GM18508 (cell line): ENCODE measurements around the gene ABLIM1.

Experiments
- ATAC-seq: cut with Tn5 transposase; IDR thresholded peaks from one replicate; pipeline ENCODE4 v1.9.1; 2021; ENCODE audit warnings: moderate number of reproducible peaks; ENCODE audit not compliant: insufficient read depth, unreplicated experiment

ABLIM1 gene

DNA sequence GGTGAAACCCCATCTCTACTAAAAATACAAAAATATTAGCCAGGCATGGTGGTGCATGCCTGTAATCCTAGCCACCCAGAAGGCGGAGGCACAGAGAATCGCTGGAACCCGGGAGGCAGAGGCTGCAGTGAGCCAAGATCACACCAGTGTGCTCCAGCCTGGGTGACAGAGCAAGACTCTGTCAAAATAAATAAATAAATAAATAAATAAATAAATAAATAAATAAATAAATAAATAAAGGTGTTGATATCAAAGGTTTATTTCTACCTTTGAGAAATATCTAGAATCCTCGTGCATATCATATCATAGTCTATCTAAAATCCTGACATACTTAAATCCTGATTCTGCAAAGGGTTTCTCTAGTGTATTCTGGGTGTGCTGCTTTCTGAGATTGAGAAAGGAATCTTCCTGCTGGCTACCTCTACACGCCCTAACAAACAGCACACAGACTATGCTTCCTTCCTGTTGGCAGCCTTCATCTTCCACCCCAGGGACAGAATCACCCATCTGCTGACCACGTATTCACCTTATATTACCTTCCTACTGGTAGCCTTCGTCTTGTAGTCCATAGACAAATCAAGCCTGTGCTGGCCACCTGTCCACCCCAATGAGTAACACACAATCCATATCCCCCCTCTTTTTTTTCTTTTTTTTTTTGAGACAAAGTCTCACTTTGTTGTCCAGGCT lies 8.7 kb downstream of the ABLIM1 start:
- ATAC-seq = no peak

DNA sequence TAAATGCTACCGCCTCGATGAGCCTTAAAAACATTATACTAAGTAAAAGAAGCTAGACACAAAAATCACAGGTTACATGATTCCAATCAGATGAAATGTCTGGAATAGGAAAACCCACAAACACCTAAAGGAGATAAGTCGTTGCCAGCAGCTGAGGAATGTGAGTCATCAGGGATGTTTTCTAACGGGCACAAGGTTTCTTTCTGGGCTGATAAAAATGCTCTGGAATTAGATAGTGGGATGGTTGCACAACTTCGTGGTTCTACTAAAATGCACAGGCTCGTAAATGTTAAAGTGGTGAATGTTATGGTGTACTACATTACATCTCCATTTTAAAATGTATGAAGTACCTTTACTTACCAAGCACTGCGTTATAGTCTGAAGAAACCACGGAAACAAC lies 9.7 kb downstream of the ABLIM1 start:
- no peak for ATAC-seq

DNA sequence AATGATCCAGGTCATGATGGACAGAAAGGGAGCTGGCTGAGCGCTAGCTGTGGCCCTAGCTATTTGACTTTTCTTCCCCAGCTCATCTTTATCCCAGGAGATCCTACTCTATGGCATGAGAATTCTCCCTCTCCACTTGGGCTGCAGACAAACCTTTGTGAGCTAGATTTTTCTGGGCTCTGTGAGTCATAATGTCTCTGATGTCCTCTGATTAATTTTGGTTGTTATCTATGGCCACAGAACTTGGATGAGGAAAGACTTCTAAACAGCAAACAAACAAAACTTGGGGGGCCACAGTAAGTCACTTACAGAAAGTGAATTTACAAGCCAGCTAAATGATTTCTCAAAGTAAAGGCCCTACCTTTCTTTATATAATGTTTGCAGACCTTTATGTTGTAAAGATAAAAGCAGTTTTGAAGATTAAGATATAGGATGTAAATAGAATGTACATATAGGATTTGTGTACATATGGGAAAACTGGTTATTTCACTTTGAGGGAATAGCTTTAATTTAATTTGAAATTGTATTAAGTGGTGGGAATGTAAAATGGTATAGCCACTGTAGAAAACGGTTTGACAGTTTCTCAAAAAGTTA lies 10.4 kb downstream of the ABLIM1 start:
- ATAC-seq = no peak

DNA sequence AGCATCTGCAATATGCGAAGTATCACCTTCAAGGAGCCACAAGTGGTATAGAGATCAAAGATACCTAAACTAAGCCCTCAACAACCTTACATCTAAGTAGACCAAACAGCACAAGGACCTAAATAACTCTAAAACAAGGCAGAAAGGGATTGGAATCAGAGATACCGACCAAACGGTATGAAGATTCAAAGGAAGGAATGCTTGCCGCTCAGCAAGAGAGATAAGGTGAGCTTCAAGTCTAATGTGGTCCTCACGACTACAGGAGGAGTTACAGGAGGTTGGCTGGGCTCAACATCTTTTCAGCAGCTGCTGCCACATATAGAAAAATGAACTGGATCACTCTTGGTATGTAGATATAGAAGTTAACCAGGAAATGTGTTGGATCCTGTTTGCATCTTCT lies 11.6 kb downstream of the ABLIM1 start:
- ATAC-seq = no peak

DNA sequence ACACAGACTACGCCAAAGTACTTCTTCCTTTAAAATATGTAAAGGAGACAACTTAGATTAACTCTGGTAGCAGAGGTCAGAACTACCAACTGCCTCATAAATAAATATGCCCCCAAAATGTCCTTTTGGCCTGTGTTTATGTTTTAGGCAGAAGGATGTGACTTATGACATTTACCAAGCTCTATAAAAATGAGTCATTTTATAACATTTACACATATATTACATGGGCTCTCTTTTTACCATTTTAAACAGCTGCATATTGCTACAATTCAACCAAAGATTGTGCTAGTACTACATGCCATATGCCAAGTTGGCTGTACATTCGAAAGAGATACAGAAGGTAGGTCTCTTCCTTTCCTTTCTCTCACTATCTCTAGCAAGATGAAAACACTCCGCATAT lies 12.4 kb downstream of the ABLIM1 start:
- no peak for ATAC-seq

DNA sequence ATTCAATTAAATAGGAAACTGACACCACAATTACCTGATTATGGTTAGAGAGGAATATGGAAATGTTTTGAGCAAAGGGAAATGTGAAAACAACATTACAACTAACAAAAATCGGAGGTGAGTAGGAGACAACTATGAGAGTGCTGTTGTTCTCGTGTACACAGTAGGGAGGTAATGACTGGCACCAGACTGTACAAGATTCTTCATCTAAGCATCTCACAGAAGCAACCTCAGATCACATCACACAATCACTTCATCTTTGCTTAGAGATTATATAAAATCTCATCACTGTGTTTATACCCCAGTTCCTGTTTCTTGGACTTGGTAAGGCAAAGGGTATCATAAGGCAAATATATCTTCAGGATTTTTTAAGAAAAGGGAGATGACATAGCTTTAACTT lies 14.9 kb downstream of the ABLIM1 start:
- no peak for ATAC-seq

DNA sequence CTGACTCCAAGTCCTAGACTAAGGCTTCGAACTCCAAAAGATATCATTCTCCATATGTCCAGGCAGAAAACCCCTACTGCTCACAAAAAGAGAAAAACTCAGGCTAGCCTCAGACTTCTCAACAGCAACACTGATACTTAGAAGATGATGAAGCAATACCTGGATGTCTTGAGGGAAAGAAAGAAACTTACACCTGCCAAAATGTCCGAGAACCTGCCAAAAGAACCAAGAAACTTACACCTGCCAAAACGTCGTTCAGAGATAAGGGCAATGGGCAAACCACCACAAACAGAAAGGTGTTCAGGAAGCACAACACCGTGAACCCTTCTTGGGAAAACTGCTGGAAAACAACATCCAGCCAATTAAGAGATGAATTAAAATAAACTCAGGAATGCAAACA lies 15.3 kb downstream of the ABLIM1 start:
- no peak for ATAC-seq

DNA sequence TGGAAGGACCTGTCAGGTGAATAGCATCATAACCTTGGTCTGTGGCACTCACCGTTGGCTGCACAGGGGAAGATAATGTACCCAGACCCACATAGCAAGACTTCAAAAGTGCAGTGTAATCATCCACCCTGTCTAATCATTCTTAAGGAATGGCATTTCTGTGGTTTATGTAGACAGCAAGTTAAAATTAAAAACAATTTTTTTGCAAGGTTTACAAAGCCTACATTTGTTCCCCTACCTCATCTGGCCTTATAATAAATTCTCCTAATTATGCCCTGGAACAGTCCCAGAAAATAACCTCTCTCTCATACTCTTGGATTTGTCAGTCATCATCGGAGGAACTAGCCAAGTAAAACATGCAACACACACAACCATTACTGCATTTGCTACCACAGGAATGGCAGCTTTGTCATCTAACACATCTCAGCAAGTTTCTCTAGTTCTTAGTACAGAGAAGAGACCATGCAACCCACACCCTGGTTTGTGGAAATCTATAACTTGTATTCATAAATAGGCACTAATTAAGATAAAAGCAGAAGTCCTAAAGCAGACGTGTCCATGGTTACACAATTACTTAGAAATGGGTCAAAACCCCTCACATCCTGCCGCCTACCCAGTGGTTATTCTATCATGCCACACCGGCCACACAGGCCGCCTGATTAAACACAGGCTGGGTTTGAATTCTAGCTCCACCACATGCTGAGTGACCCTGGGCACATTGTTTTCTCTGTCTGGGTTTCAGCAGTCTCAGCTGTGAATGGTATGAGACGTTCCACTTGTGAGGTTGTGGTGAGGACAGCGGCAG lies 19.1 kb downstream of the ABLIM1 start:
- peak; percentile 73 for ATAC-seq

DNA sequence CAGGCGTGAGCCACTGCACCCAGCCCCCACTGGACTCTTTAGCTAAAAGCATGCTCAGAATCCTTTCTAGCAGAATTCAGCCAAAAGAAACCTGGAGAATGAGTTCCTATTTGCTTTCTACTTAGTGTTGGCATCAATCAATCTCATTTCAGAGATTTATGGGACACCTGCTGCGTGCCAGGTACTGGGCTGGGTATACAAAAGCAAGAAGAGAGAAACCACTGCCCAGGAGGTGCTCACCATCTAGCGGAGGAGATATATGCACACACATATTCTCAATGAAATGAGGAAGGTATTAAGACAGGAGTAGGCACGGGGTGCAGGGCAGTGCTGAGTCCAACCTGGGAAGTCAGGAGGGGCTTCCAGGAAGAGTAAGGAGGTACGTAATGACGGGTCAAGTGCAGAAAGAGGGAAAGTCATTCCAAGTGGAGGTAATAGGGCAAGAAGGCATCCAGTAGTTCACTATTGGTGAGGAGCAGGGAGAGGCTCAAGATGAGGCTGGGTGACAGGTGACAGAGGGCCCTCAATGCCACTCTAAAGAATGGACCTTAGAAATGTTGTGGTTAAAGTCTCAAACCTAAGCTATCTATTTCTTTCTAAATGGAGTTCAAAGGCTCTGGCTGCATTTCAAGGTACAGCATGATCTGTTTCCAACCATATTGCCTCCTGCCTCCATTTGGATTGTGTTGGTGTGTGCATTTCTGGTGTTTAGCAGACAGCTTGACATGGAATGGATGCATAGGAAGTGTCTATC lies 22.1 kb downstream of the ABLIM1 start:
- ATAC-seq = no peak

DNA sequence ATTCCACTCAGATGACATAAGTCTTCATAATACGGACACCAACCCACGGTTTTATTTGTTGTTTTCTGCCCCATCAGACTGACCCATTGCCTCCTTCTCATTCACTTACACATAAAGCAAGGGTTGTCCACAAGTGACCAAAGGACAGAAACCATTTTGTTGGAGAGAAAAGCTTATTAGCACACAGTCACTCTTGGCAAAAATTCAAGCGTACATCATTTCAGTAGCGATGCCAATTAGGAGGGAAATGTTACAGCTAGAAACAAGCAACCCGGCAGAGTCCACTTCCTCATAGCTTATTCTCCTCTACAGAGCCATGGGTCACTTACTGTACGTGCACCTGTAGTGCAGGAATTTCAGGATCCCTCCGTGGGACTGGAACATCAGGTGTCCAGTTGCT lies 23.0 kb downstream of the ABLIM1 start:
- no peak for ATAC-seq

DNA sequence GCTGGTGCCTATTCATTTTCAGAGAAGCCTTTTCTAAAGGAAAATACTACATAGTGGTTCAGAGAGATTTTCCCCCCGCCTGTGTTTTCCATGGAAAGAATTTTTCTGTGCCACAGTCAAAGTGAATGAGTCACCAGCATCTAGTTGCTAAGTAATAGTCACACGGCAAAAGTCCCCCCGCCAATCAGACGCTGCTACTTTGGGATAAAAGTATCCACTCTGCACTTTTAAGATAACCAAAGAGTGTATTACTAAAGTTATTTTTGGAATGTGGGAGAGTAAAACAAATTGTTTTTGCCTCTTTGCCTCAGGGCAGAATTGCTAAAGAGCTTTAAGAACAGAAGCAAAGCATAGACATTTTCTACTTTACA lies 23.5 kb downstream of the ABLIM1 start:
- ATAC-seq = no peak

DNA sequence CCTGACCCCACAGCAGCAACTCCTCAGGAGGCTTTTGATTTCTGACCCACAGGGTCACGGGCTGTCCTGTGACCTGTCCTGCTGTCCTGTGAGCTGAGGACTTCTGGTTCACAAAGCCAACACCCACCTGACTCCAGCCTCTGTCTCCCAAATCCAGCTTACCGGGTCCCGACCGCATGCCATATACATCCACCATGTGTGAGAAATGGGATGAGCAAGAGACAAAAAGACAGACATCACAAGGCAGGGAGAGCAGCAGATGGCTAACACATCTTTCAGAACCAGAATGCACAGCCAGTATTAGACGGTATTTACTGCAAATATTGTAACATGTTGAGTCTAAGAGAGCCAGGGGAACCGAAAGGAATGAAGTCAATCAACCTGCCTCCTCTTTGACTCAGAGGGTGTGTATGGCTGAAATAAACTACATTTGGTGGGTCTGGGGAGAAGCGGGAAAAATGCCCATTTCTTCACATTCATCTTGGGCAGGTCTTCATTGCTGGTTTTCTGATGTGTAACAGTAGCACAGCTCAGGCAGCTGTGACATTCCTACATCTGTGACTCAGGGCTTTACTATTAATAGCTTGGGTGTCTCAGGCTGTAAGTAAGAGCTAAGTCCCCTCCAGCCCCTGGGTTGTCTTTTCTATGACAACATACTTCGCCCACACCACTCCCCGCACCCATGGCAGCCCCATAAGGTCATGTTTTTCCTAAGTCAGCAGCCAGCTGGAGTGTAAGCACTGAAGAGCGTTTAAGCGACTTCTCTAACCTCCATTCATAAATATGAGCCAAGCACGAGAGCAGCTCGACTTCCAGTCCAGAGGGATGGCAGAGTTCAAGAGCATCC lies 25.0 kb downstream of the ABLIM1 start:
- no peak for ATAC-seq

DNA sequence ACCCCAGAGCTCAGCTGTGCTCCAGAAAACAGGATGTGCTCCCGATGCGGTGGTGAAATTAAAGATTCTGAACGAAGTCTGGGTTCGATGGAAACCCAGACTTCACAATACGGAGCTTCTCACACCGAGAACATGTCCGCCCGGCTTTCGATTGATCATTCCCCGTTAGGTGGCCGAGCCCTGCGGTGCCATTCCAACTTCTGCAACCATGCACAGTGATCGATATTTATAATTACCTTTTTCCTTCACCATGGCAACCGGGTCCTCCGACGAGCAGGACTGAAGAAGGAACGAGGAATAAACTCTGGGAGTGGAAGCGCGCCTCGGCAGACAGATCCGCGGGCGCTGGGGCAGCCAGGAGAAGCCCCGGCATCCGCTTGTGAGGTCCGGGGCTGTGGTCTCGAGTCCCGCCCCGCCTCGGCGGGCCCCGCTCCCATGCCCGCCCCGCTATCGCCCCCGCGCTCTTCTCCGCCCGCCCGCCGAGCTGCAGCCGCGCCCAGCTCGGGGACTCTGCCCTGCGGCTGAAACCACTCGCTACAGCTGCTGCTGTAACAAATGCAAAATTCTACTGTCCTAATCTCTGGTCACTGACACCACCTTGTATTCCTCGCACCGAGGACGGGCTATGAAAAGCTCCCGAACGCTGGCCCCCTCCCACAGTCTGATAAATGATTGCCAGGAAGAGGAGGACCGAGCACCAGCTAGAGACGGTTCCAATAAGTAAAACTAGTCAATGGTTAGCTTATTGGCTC lies 26.2 kb downstream of the ABLIM1 start:
- ATAC-seq = peak; percentile 63

DNA sequence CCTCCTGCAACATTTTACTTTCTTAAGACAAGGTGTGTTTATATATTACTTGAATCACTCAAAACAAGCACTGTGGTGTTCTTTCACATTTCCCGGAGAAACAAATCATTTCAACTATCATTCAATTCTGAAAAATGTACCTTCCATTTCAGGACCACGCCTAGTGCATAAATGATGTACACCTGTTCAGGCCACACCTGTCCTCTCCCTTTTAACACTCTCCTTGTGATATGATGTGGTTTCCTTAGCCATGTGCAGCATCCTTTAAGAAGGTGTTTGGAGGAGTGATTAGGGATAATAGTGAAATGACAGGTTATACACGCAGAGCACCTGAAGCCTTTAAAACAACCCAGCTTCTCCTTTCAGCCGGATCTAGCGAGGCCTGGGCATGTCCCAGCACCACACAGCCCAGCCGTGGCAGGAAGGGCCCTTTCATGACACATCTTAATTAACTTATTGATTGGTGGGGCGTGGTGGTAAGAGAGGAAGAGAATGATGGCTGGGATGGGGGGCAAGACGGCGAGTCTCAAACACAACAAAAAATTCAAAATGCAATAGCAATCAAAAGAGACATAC lies 26.9 kb downstream of the ABLIM1 start:
- ATAC-seq = no peak

DNA sequence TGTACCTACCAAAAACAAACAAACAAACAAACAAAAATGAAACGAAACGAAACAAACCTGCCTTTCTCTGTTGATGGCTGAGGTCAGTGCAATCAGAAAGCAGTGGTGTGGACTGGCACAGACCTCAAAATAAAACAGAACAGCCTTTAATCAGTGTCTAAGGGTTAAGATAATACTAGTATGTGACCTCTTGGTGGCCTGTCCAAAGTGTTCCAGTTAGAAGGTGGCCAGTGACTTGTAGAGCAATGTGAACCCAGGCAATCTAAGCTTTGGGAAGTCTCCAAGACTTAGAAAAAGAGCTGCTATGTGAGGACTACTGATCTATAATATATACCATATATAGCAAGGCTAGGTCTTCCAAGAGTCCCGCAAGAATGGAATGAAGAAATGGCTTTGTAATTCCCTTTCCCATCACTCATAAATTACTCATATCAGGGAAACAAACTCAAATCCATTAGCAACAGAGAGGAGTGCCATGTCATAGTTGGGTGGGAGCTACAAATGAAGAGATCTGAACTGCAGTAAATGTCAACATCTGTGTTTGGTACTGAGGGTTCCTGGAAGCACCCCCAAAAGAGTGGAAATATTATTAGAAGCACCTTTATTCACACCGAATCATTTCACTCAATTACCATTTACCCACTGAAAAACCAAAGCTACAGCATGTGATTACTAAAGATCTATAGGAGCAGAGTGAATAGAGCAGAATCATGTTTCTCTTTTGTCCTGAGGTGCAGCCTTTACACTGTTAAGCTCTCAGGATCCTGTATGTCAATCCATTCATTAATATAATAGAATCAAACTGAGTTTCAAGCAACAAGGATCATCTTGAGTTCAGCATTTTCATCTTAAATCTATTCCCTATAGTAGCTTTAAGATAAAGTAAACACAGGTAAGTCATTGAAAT lies 28.0 kb downstream of the ABLIM1 start:
- no peak for ATAC-seq

DNA sequence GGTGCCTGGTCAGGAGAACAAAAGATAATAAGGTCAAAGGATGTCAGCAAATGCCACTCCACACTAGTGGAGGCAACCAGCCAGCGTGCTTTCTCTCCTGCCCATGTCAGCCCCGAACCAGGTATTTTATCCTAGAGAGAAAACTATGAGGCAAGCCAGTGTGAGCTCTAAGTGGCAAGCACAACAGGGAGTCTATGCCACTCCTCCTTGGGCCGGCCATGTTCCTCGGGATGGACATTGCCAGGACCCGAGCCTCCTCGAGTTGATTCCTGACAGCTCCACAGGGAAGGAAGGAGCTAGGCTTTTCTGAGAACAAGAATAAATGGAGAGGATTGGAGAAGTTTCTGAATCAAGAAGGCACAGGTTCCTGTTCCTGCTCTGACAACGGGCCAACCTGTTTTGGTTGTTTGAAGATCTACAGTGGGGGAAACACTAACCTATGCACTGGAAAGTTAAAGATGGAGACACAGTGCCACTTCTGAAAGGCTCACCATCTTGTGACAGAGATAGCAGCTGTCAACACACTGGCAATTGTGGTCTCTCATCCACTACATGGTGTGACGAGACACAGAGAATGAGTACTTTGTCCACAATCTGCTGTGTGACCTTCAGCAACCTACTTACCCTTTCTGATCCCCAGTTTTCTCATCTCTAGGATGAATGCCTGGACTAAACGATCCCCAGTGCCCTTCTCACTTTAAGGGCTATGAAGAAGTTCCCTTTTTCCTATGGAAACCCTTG lies 28.8 kb downstream of the ABLIM1 start:
- ATAC-seq = no peak

DNA sequence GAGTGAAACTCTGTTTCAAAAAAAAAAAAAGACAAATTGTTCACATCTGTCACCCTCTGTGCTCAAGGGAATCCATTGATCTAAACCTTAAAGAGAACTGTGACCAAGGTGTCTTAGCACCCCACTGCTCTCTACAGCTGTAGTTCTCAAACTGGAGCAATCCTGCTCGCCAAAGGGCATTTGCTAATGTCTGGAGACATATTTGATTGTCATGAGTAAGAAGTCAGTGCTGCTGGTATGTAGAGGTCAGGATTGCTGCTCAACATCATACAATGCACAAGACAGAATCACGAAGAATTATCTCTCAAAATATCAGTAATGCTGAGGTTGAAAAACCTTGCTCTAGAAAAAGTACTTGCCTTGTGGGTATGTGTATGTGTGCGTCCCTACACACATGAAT lies 30.0 kb downstream of the ABLIM1 start:
- ATAC-seq = no peak
